ENCODE measurements around the gene PTRHD1.
"Not testable (repeated sequence)": the region's sequence is repeated elsewhere in the genome, so short reads cannot be mapped to it uniquely, and the experiment has no call there.

The PTRHD1 gene

GRCh38 chr2:24819442-24820174 lies 26.4 kb upstream of the PTRHD1 start:
- Histone ChIP-seq H3K9me3 (ENCODE audit: control insufficient read depth, low read length) (no peaks in the 10 kb centered on the region), H3K27me3 (replicated peaks; ENCODE audit: control insufficient read depth, insufficient read depth, low read length) (no peaks in the 10 kb centered on the region), H3K9ac (ENCODE audit: low read length) (no peak overlapping the region), H3K36me3 (ENCODE audit: control insufficient read depth, insufficient read depth, low read length, severe bottlenecking) (peaks cover 51% of the 10 kb centered on the region), H3K4me1 (ENCODE audit: control insufficient read depth, insufficient read depth, low read length) (peaks cover 3% of the 10 kb centered on the region), H3K4me3 (ENCODE audit: low read length) (no peak overlapping the region)
- DNase-seq (ENCODE audit: low read depth), result no peak

- Histone ChIP-seq H3K27me3 (replicated peaks; ENCODE audit: control insufficient read depth, insufficient read depth, low read length) (no peaks in the 10 kb centered on the region), H3K9ac (ENCODE audit: low read length) (no peak overlapping the region), H3K4me1 (ENCODE audit: control insufficient read depth, insufficient read depth, low read length) (peaks cover 3% of the 10 kb centered on the region), H3K36me3 (ENCODE audit: control insufficient read depth, insufficient read depth, low read length, severe bottlenecking) (peaks cover 51% of the 10 kb centered on the region), H3K4me3 (ENCODE audit: low read length) (no peak overlapping the region), H3K9me3 (ENCODE audit: control insufficient read depth, low read length) (no peaks in the 10 kb centered on the region)
- DNase-seq (ENCODE audit: low read depth), result no peak
Measured at GRCh38 chr2:24818721-24819167, 25.6 kb upstream of the PTRHD1 start.

GRCh38 chr2:24816884-24817283 lies 23.7 kb upstream of the PTRHD1 start:
- peak; percentile 42 for DNase-seq (ENCODE audit: low read depth)
- Histone ChIP-seq H3K27me3 (replicated peaks; ENCODE audit: control insufficient read depth, insufficient read depth, low read length) (no peaks in the 10 kb centered on the region), H3K9me3 (ENCODE audit: control insufficient read depth, low read length) (no peaks in the 10 kb centered on the region), H3K9ac (ENCODE audit: low read length) (no peak overlapping the region), H3K4me3 (ENCODE audit: low read length) (no peak overlapping the region), H3K36me3 (ENCODE audit: control insufficient read depth, insufficient read depth, low read length, severe bottlenecking) (peaks cover 36% of the 10 kb centered on the region), H3K4me1 (ENCODE audit: control insufficient read depth, insufficient read depth, low read length) (peaks cover 3% of the 10 kb centered on the region)

- Histone ChIP-seq H3K9me3 (ENCODE audit: control insufficient read depth, low read length) (no peaks in the 10 kb centered on the region), H3K4me3 (ENCODE audit: low read length) (no peak overlapping the region), H3K27me3 (replicated peaks; ENCODE audit: control insufficient read depth, insufficient read depth, low read length) (no peaks in the 10 kb centered on the region), H3K36me3 (ENCODE audit: control insufficient read depth, insufficient read depth, low read length, severe bottlenecking) (peaks cover 32% of the 10 kb centered on the region), H3K9ac (ENCODE audit: low read length) (no peak overlapping the region), H3K4me1 (ENCODE audit: control insufficient read depth, insufficient read depth, low read length) (peaks cover 3% of the 10 kb centered on the region)
- DNase-seq (ENCODE audit: low read depth), result no peak
Measured at GRCh38 chr2:24816404-24816803, 23.2 kb upstream of the PTRHD1 start.

- Histone ChIP-seq H3K4me1 (ENCODE audit: control insufficient read depth, insufficient read depth, low read length) (peaks cover 3% of the 10 kb centered on the region), H3K36me3 (ENCODE audit: control insufficient read depth, insufficient read depth, low read length, severe bottlenecking) (peaks cover 19% of the 10 kb centered on the region), H3K9me3 (ENCODE audit: control insufficient read depth, low read length) (no peaks in the 10 kb centered on the region), H3K4me3 (ENCODE audit: low read length) (no peak overlapping the region), H3K27me3 (replicated peaks; ENCODE audit: control insufficient read depth, insufficient read depth, low read length) (no peaks in the 10 kb centered on the region), H3K9ac (ENCODE audit: low read length) (no peak overlapping the region)
- DNase-seq (ENCODE audit: low read depth), result no peak
Measured at GRCh38 chr2:24815171-24815570, 22.0 kb upstream of the PTRHD1 start.

- H3K4me1 ChIP-seq (ENCODE audit: control insufficient read depth, insufficient read depth, low read length), result peaks cover 3% of the 10 kb centered on the region
- H3K9ac ChIP-seq (ENCODE audit: low read length), result no peak overlapping the region
- no peak overlapping the region for H3K4me3 ChIP-seq (ENCODE audit: low read length)
- H3K27me3 ChIP-seq (replicated peaks; ENCODE audit: control insufficient read depth, insufficient read depth, low read length), result no peaks in the 10 kb centered on the region
- H3K9me3 ChIP-seq (ENCODE audit: control insufficient read depth, low read length), result no peaks in the 10 kb centered on the region
- peaks cover 15% of the 10 kb centered on the region for H3K36me3 ChIP-seq (ENCODE audit: control insufficient read depth, insufficient read depth, low read length, severe bottlenecking)
- no peak for DNase-seq (ENCODE audit: low read depth)
Measured at GRCh38 chr2:24814516-24814915, 21.3 kb upstream of the PTRHD1 start.

- H3K9me3 ChIP-seq (ENCODE audit: control insufficient read depth, low read length), result no peaks in the 10 kb centered on the region
- no peak overlapping the region for H3K9ac ChIP-seq (ENCODE audit: low read length)
- H3K4me3 ChIP-seq (ENCODE audit: low read length), result no peak overlapping the region
- no peak for DNase-seq (ENCODE audit: low read depth)
- H3K36me3 ChIP-seq (ENCODE audit: control insufficient read depth, insufficient read depth, low read length, severe bottlenecking), result peaks cover 11% of the 10 kb centered on the region
- H3K4me1 ChIP-seq (ENCODE audit: control insufficient read depth, insufficient read depth, low read length), result peaks cover 3% of the 10 kb centered on the region
- no peaks in the 10 kb centered on the region for H3K27me3 ChIP-seq (replicated peaks; ENCODE audit: control insufficient read depth, insufficient read depth, low read length)
Measured at GRCh38 chr2:24813691-24814137, 20.5 kb upstream of the PTRHD1 start.

GRCh38 chr2:24809316-24810007 lies 16.3 kb upstream of the PTRHD1 start:
- Histone ChIP-seq H3K4me1 (ENCODE audit: control insufficient read depth, insufficient read depth, low read length) (no peaks in the 10 kb centered on the region), H3K36me3 (ENCODE audit: control insufficient read depth, insufficient read depth, low read length, severe bottlenecking) (no peaks in the 10 kb centered on the region), H3K9ac (ENCODE audit: low read length) (no peak overlapping the region), H3K9me3 (ENCODE audit: control insufficient read depth, low read length) (peaks cover 4% of the 10 kb centered on the region), H3K27me3 (replicated peaks; ENCODE audit: control insufficient read depth, insufficient read depth, low read length) (no peaks in the 10 kb centered on the region), H3K4me3 (ENCODE audit: low read length) (no peak overlapping the region)
- DNase-seq (ENCODE audit: low read depth), result no peak

GRCh38 chr2:24806661-24807036 lies 13.5 kb upstream of the PTRHD1 start:
- Histone ChIP-seq H3K36me3 (ENCODE audit: control insufficient read depth, insufficient read depth, low read length, severe bottlenecking) (no peaks in the 10 kb centered on the region), H3K27me3 (replicated peaks; ENCODE audit: control insufficient read depth, insufficient read depth, low read length) (no peaks in the 10 kb centered on the region), H3K9me3 (ENCODE audit: control insufficient read depth, low read length) (peaks cover 4% of the 10 kb centered on the region), H3K4me3 (ENCODE audit: low read length) (no peak overlapping the region), H3K9ac (ENCODE audit: low read length) (no peak overlapping the region), H3K4me1 (ENCODE audit: control insufficient read depth, insufficient read depth, low read length) (no peaks in the 10 kb centered on the region)
- DNase-seq (ENCODE audit: low read depth), result no peak

- not testable (repeated sequence) for DNase-seq (ENCODE audit: low read depth); H3K36me3 ChIP-seq (ENCODE audit: control insufficient read depth, insufficient read depth, low read length, severe bottlenecking); H3K4me1 ChIP-seq (ENCODE audit: control insufficient read depth, insufficient read depth, low read length); H3K9me3 ChIP-seq (ENCODE audit: control insufficient read depth, low read length); H3K9ac ChIP-seq (ENCODE audit: low read length); H3K27me3 ChIP-seq (replicated peaks; ENCODE audit: control insufficient read depth, insufficient read depth, low read length); H3K4me3 ChIP-seq (ENCODE audit: low read length)
Measured at GRCh38 chr2:24805811-24806660, 12.8 kb upstream of the PTRHD1 start.

GRCh38 chr2:24800487-24800886 lies 7.3 kb upstream of the PTRHD1 start:
- not testable (repeated sequence) for DNase-seq (ENCODE audit: low read depth); H3K4me3 ChIP-seq (ENCODE audit: low read length); H3K27me3 ChIP-seq (replicated peaks; ENCODE audit: control insufficient read depth, insufficient read depth, low read length); H3K36me3 ChIP-seq (ENCODE audit: control insufficient read depth, insufficient read depth, low read length, severe bottlenecking); H3K9me3 ChIP-seq (ENCODE audit: control insufficient read depth, low read length); H3K9ac ChIP-seq (ENCODE audit: low read length); H3K4me1 ChIP-seq (ENCODE audit: control insufficient read depth, insufficient read depth, low read length)
